ENCODE measurements around the gene USP2. TPM values are rescaled to one million over a fixed set of nuclear protein-coding genes. Genes with fewer than 3 reads are reported as not detected.
A peak's percentile ranks its signal among the peaks of the same experiment; 100 is the strongest.

Gene USP2
- total RNA-seq, 1 donor from 2014 or later = 5.1 TPM

DNA sequence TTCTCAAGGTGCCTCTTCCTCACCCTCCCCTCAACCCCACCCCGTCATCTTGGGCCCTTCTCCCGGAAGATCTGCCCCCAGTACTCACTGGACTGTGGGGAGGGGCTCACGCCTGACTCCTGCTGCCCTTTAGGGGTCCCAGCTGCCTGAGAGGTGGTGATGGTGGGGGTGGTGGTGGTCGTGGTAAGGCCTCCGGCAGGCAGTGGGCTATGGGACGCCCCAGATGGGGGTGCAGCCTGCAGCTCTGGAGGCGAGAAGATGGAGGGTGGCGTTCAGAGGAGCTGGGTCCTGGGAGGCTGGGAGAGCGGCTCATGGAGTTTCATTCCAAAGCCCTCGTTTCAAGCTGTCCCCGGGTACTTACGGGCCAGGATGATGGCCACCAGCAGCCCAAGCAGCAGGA, 35.8 kb downstream of the USP2 start:
- H3K27me3 ChIP-seq (ENCODE audit: low read depth) = peaks cover under 1% of the 10 kb centered on the region
- intact Hi-C loops (cut with DNase I) = no loop called here
- no peaks in the 10 kb centered on the region for H3K36me3 ChIP-seq
- DNase-seq (peak; percentile 10), ATAC-seq (no peak)
- H3K4me1 ChIP-seq = peaks cover 11% of the 10 kb centered on the region
- TF ChIP-seq, protein P1, sequence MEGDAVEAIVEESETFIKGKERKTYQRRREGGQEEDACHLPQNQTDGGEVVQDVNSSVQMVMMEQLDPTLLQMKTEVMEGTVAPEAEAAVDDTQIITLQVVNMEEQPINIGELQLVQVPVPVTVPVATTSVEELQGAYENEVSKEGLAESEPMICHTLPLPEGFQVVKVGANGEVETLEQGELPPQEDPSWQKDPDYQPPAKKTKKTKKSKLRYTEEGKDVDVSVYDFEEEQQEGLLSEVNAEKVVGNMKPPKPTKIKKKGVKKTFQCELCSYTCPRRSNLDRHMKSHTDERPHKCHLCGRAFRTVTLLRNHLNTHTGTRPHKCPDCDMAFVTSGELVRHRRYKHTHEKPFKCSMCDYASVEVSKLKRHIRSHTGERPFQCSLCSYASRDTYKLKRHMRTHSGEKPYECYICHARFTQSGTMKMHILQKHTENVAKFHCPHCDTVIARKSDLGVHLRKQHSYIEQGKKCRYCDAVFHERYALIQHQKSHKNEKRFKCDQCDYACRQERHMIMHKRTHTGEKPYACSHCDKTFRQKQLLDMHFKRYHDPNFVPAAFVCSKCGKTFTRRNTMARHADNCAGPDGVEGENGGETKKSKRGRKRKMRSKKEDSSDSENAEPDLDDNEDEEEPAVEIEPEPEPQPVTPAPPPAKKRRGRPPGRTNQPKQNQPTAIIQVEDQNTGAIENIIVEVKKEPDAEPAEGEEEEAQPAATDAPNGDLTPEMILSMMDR (IDR thresholded peaks at IDR 0.05) = no peak
- H3K4me3 ChIP-seq = no peak overlapping the region
- H3K9me3 ChIP-seq = no peaks in the 10 kb centered on the region
- H3K27ac ChIP-seq = no peak overlapping the region

DNA sequence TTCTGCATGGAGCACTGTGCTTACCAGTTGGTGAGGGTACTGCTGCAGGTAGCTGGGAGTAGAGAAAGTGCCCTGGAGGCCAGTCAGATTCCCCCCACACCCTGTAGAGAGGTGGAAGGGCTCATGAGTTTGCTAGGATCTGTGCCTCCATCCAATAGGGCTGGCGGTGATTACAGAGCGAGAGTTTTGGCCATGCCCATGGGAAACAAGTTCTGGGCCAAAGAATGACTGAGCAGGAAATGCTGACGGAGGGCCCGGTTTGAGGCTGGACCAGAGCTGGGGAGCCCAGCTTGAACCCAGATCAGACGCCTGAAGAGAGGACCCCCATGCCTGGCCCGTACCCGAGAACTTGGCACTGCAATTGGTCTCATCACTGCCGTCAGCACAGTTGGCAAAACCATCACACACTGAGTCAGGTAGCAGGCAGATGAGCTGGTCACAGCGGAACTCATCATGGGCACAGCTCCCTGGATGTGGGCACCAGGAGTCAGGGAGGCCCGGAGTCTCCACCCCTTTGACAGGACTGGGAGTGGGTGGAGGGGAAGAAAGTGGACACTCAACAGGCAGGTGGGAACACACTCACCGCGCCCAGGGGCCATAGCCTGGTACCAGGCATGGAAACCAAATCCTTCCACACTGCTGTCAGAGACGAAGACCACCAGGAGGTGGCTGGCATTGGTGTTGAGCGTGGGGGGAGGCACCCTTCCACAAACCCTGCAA, 37.0 kb downstream of the USP2 start:
- Histone ChIP-seq H3K27ac (no peak overlapping the region), H3K36me3 (no peaks in the 10 kb centered on the region), H3K4me1 (peaks cover 23% of the 10 kb centered on the region), H3K9me3 (no peaks in the 10 kb centered on the region), H3K4me3 (no peak overlapping the region), H3K27me3 (ENCODE audit: low read depth) (peaks cover 11% of the 10 kb centered on the region)
- DNase-seq = peak; percentile 38
- no peak for ATAC-seq
- intact Hi-C loops (cut with DNase I) = no loop called here
- TF ChIP-seq, protein P1 (IDR thresholded peaks at IDR 0.05) = no peak

DNA sequence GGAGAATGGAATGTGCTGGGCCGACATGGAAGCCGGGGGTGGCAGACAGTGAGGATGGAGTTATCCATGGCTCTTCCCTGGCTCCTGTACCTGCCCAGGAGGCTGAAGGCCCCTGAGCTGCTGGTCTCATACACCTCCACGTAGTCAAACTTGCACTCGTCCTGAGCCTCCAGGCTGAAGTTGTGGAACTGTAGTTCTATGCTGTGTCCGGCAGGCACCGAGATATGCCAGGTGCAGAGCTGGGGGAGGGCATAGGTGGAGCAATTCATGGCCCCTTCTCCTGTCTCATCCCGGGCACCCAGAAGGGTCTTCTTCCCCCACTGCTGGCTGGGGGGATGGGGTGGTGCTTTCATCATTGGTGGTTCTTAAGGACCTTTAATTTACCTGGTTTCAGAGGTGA, 37.8 kb downstream of the USP2 start:
- peaks cover 13% of the 10 kb centered on the region for H3K27me3 ChIP-seq (ENCODE audit: low read depth)
- TF ChIP-seq, protein P1 (IDR thresholded peaks at IDR 0.05) = no peak

DNA sequence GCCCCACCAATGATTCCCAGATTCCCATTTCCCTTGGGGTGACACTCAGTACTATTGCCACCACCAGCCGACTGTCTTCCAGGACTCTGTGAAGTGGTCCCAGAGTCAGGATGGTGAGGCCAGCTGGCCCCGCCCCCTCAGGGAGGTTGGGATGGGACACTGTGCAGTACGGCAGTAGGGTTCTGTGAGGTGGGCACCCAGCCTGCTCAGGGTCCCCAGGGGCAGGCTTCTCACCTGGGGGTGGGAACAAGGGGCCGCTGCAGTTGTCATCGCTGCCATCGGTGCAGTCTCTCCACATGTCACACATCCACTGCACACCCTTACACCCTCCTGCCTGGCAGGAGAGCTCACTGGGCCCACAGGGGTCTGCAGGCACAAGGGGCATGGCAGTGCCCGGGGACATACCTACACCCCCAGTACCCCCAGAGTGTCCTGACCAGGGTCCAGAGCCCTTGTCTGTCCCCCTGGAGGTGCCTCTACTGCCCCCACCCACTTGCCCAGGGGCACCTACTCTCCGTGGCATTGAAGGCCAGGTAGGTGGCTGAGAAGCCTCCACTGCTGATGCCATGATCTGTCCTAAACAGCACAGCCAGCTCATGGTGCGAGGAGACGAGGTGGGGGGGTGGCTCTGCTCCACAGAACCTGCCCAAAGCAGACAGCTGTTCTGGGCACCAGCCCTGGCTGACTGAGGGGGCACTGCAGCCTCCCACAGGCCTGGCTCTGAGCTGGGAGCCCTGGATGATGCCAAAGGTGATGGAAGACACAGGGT, 38.9 kb downstream of the USP2 start:
- H3K4me3 ChIP-seq = no peak overlapping the region
- H3K27ac ChIP-seq = no peak overlapping the region
- H3K27me3 ChIP-seq (ENCODE audit: low read depth) = peaks cover 13% of the 10 kb centered on the region
- intact Hi-C loops (cut with DNase I) = no loop called here
- ATAC-seq (no peak), DNase-seq (peak; percentile 43)
- H3K9me3 ChIP-seq = no peaks in the 10 kb centered on the region
- no peaks in the 10 kb centered on the region for H3K36me3 ChIP-seq
- peaks cover 40% of the 10 kb centered on the region for H3K4me1 ChIP-seq
- TF ChIP-seq, protein P1 (IDR thresholded peaks at IDR 0.05) = no peak

More for the DNA sequence above, 37.8 kb downstream of the USP2 start:
- no peak overlapping the region for H3K27ac ChIP-seq
- no peak overlapping the region for H3K4me3 ChIP-seq
- no peak for ATAC-seq
- H3K4me1 ChIP-seq = peaks cover 31% of the 10 kb centered on the region
- H3K9me3 ChIP-seq = no peaks in the 10 kb centered on the region
- peak; percentile 20 for DNase-seq
- no peaks in the 10 kb centered on the region for H3K36me3 ChIP-seq
- intact Hi-C loops (cut with DNase I) = no loop called here

DNA sequence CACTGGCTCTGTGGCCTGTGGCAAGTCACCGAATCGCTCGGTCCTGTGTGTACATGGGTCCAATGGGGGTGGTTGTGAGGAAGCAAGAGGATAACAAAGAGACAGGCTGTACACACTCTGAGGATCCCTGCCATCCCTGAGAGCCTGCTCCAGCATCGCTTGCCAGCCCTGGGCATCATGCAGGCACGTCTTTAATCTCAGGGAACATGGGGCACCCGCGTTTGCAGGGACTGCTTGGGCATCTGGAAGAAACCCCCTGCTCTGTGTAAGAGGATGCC, 39.5 kb downstream of the USP2 start:
- peaks cover 3% of the 10 kb centered on the region for H3K36me3 ChIP-seq
- ATAC-seq (no peak), DNase-seq (no peak)
- intact Hi-C loops (cut with DNase I) = no loop called here
- H3K4me1 ChIP-seq = peaks cover 44% of the 10 kb centered on the region
- H3K9me3 ChIP-seq = no peaks in the 10 kb centered on the region
- H3K4me3 ChIP-seq = no peak overlapping the region
- no peak overlapping the region for H3K27ac ChIP-seq
- H3K27me3 ChIP-seq (ENCODE audit: low read depth) = peaks cover 13% of the 10 kb centered on the region
- TF ChIP-seq, protein P1 (IDR thresholded peaks at IDR 0.05) = no peak
